ENCODE results near the gene CDK12.

GRCh38 chr17:39562976-39563375 is 101.7 kb downstream of the CDK12 start:
- no peak for TF ChIP-seq CTCF (conservative IDR thresholded peaks at IDR 0.05; ENCODE audit: low read length)
- no peak for TF ChIP-seq EZH2phosphoT487 (IDR thresholded peaks at IDR 0.05; ENCODE audit: borderline replicate concordance)
